ENCODE results near the gene PCCA.

DNA sequence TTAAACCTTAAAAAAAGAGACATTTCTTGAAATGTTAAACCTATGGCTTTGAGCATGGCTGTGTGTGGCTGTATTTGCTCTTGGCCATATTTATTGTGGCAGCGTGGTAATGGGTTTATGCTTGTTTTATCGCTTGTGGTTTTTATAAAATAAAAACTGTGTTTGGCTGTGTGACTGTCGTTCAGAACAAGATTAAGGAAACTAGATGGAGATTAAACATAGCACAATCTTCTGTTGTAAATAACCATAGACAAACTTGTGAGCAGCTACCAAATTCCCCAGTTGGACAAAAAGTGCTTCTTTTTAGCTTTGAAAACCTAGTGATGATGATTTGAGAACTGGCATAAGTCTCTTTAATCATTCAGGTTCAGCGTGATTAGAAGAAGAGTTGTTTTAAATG, 308.7 kb downstream of the PCCA start:
- TF ChIP-seq, protein P1, sequence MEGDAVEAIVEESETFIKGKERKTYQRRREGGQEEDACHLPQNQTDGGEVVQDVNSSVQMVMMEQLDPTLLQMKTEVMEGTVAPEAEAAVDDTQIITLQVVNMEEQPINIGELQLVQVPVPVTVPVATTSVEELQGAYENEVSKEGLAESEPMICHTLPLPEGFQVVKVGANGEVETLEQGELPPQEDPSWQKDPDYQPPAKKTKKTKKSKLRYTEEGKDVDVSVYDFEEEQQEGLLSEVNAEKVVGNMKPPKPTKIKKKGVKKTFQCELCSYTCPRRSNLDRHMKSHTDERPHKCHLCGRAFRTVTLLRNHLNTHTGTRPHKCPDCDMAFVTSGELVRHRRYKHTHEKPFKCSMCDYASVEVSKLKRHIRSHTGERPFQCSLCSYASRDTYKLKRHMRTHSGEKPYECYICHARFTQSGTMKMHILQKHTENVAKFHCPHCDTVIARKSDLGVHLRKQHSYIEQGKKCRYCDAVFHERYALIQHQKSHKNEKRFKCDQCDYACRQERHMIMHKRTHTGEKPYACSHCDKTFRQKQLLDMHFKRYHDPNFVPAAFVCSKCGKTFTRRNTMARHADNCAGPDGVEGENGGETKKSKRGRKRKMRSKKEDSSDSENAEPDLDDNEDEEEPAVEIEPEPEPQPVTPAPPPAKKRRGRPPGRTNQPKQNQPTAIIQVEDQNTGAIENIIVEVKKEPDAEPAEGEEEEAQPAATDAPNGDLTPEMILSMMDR (IDR thresholded peaks at IDR 0.05) = no peak
- TF ChIP-seq POLR2A (IDR thresholded peaks at IDR 0.05) = no peak
